ENCODE measurements around the gene ARV1. TPM values are rescaled to one million over a fixed set of nuclear protein-coding genes. Genes with fewer than 3 reads are reported as not detected.

Gene ARV1
- total and polyA plus RNA-seq, 2 of the 13 experiments (the other 11 are each of a cell fraction or from before 2014, with no cell fraction given), result 13.0 to 15.2 TPM

- TF ChIP-seq HOMEZ (CRISPR knock-in tag; IDR thresholded peaks at IDR 0.05; ENCODE audit: low read depth) (no peak), ZNF44 (CRISPR knock-in tag; IDR thresholded peaks at IDR 0.05) (no peak), ZNF841 (CRISPR knock-in tag; IDR thresholded peaks at IDR 0.05; ENCODE audit: borderline replicate concordance) (no peak), ASH2L (IDR thresholded peaks at IDR 0.05; ENCODE audit: insufficient read length, low read depth, low read length) (no peak), PHF8 (CRISPR knock-in tag; IDR thresholded peaks at IDR 0.05) (no peak)
Measured at GRCh38 chr1:231013391-231014015, 34.6 kb downstream of the ARV1 start (continued).

GRCh38 chr1:231016234-231016633 lies 37.3 kb downstream of the ARV1 start:
- BruUV-seq (replicated peaks), result no TSS peak
- CTCF ChIA-PET (ENCODE audit: low intra/inter-chr PET ratio, low total read pairs), result interaction anchor here (1.5 kb wide), 1 partner anchor 194 kb away, joined by 4 read pairs; no protein-coding TSS in a partner anchor
- Histone ChIP-seq H3K79me2 (ENCODE audit: insufficient read depth, low read length) (no peaks in the 10 kb centered on the region), H3K9me3 (ENCODE audit: low read length) (no peaks in the 10 kb centered on the region), H3K4me1 (ENCODE audit: insufficient read depth, low read length) (0 out of 2 replicates have a peak, but pooled peaks cover 6% of the 10 kb centered on the region), H3K9ac (ENCODE audit: insufficient read depth, low read depth, low read length) (no peak overlapping the region), H2AFZ (ENCODE audit: low read length) (no peak overlapping the region), H3K4me3 (replicated peaks in 1 of 3; ENCODE audit: insufficient read depth in 1 of 3, low read depth in 2 of 3, low read length in 3 of 3) (no peak overlapping the region), H3K27me3 (ENCODE audit: control insufficient read depth in 1 of 2, insufficient read depth in 2 of 2, low read length in 2 of 2) (peaks cover 0 to 5% of the 10 kb centered on the region in 2 experiments; a peak in 1 of 5 replicates), H4K20me1 (ENCODE audit: insufficient read depth, low read length) (no peaks in the 10 kb centered on the region), H3K36me3 (replicated peaks in 1 of 2; ENCODE audit: control insufficient read depth in 1 of 2, insufficient read depth in 2 of 2, low read length in 2 of 2) (no peaks in the 10 kb centered on the region), H3K27ac (ENCODE audit: extremely low read length, insufficient read depth, low read length) (no peak overlapping the region), H3K4me2 (ENCODE audit: low read depth, low read length) (no peak overlapping the region)
- DNase-seq (ENCODE audit: low spot score) (no peak), FAIRE-seq (no peak), ATAC-seq (no peak)
- 65% methylated on average over 6 of the region's 6 CpGs for WGBS (ENCODE audit: low lambda C conversion rate)
- POLR2A ChIA-PET, result no interaction called here
- TF ChIP-seq ZNF660 (CRISPR knock-in tag; IDR thresholded peaks at IDR 0.05; ENCODE audit: borderline replicate concordance, low read depth) (no peak), ZNF24 (IDR thresholded peaks at IDR 0.05) (no peak), ZNF549 (CRISPR knock-in tag; IDR thresholded peaks at IDR 0.05) (no peak), ZNF556 (CRISPR knock-in tag; IDR thresholded peaks at IDR 0.05; ENCODE audit: borderline replicate concordance) (no peak), ZNF33B (CRISPR knock-in tag; IDR thresholded peaks at IDR 0.05) (no peak), ZNF468 (CRISPR knock-in tag; IDR thresholded peaks at IDR 0.05) (no peak), MTA3 (CRISPR knock-in tag; IDR thresholded peaks at IDR 0.05) (no peak), DPF2 (CRISPR knock-in tag; IDR thresholded peaks at IDR 0.05; ENCODE audit: borderline replicate concordance, low read depth) (no peak), MAFG (CRISPR knock-in tag; IDR thresholded peaks at IDR 0.05) (no peak), HMG20B (CRISPR knock-in tag; conservative IDR thresholded peaks at IDR 0.05) (no peak), ZBTB44 (CRISPR knock-in tag; IDR thresholded peaks at IDR 0.05) (no peak), ELF4 (CRISPR knock-in tag; IDR thresholded peaks at IDR 0.05; ENCODE audit: borderline replicate concordance) (no peak), ZNF607 (CRISPR knock-in tag; IDR thresholded peaks at IDR 0.05; ENCODE audit: borderline replicate concordance) (no peak), MIER2 (CRISPR knock-in tag; IDR thresholded peaks at IDR 0.05) (no peak)
- intact Hi-C loops (cut with micrococcal nuclease; ENCODE audit: unreplicated experiment), result no loop called here
- in situ Hi-C loops (cut with HindIII; ENCODE audit: extremely low pct_ligation_motif_present, low pct_unique_long_range_greater_than_20kb), result no loop called here

All from HepG2 (cell line).